K562 (cell line): ENCODE results near the gene PARK7. TPM values are rescaled to one million over a fixed set of nuclear protein-coding genes. Genes with fewer than 3 reads are reported as not detected.

ENCODE experiments used
- CBFA2T2 ChIP-seq: fragments of 450-650 bp; conservative IDR thresholded peaks from 2 replicates; pipeline ENCODE4 v1.6.1; 2017; ENCODE audit warnings: mild to moderate bottlenecking
- ETV1 ChIP-seq: fragments of 450-650 bp; conservative IDR thresholded peaks from 2 replicates; pipeline ENCODE4 v1.6.1; 2016; ENCODE audit warnings: missing genetic modification characterization, control low read depth, low read depth, missing compliant biosample characterization
- PTRF ChIP-seq: fragments of 450-650 bp; IDR thresholded peaks from 2 replicates; pipeline ENCODE4 v1.6.1; 2016; ENCODE audit warnings: mild to moderate bottlenecking, missing genetic modification characterization, missing compliant biosample characterization
- RBM34 ChIP-seq: fragments of 200-400 bp; formaldehyde crosslinking; IDR thresholded peaks from 2 replicates; pipeline ENCODE4 v1.6.1; 2018; ENCODE audit warnings: low read length, borderline replicate concordance; ENCODE audit not compliant: insufficient read depth
- RHOXF2B ChIP-seq: fragments of 250-450 bp; sonication (Bioruptor Pico); conservative IDR thresholded peaks from 2 replicates; pipeline ENCODE4 v1.5.1; 2021
- SMAD3 ChIP-seq: fragments of 450-650 bp; formaldehyde crosslinking; conservative IDR thresholded peaks from 2 replicates; pipeline ENCODE4 v1.4.0; 2020; ENCODE audit warnings: mild to moderate bottlenecking
- SMARCC2 ChIP-seq: fragments of 450-650 bp; IDR thresholded peaks from 2 replicates; pipeline ENCODE4 v1.6.1; 2017; ENCODE audit warnings: antibody characterized with exemption, moderate library complexity, mild to moderate bottlenecking, low read depth
- TAF9B ChIP-seq: fragments of 450-650 bp; IDR thresholded peaks from 2 replicates; pipeline ENCODE4 v1.6.1; 2018; ENCODE audit warnings: mild to moderate bottlenecking; ENCODE audit not compliant: partially characterized antibody
- ZC3H8 ChIP-seq: fragments of 450-650 bp; IDR thresholded peaks from 2 replicates; pipeline ENCODE4 v1.6.1; 2017
- ZFPM2 ChIP-seq: fragments of 250-450 bp; sonication (Bioruptor Pico); IDR thresholded peaks from 2 replicates; pipeline ENCODE4 v1.5.1; 2022; ENCODE audit warnings: mild to moderate bottlenecking
- ZNF143 ChIP-seq: sonication (generic); formaldehyde crosslinking; IDR thresholded peaks from 2 replicates; pipeline ENCODE4 v1.9.0; 2022; ENCODE audit warnings: mild to moderate bottlenecking, missing genetic modification reagents
- ZNF212 ChIP-seq: fragments of 450-650 bp; formaldehyde crosslinking; IDR thresholded peaks from 2 replicates; pipeline ENCODE4 v1.4.0; 2020; ENCODE audit warnings: mild to moderate bottlenecking
- ZNF311 ChIP-seq: fragments of 250-450 bp; sonication (Bioruptor Pico); IDR thresholded peaks from 2 replicates; pipeline ENCODE4 v1.4.0; 2020; ENCODE audit warnings: mild to moderate bottlenecking, moderate library complexity
- ZNF584 ChIP-seq: fragments of 200-800 bp; sonication (Bioruptor generic); IDR thresholded peaks from 2 replicates; pipeline ENCODE4 v1.6.1; 2016; ENCODE audit warnings: low read depth, mild to moderate bottlenecking, missing genetic modification characterization, missing compliant biosample characterization
- ZNF79 ChIP-seq: fragments of 250-450 bp; sonication (Bioruptor Pico); IDR thresholded peaks from 2 replicates; pipeline ENCODE4 v1.4.0; 2020; ENCODE audit warnings: low read depth, mild to moderate bottlenecking, moderate library complexity
- polyA plus RNA-seq, 8 experiments: library from polyadenylated mRNA; depleted of rRNA in 4 of 8; stranded (reverse) in 5 of 8; unstranded in 3 of 8; fragments of >200 nt; fragmentation: Nextera tagmentation in 2 of 8; fragmentation: Illumina TruSeq in 1 of 8; extraction: Ambion mirVana in 2 of 8; extraction: Trizol in 1 of 8; gene quantifications; 2 replicates each; pipeline versions ENCODE4 v1.2.1 to v1.2.3, GENCODE V29; 2011 to 2014; ENCODE audit warnings: inconsistent platforms in 1 of 8, missing spikeins in 1 of 8
- total RNA-seq, 7 experiments: library from RNA; depleted of rRNA in 6 of 7; stranded (reverse); fragments of >200 nt in 6 of 7; fragmentation: Illumina TruSeq in 2 of 7; extraction: Trizol in 2 of 7; gene quantifications; 2 replicates each; pipeline versions ENCODE4 v1.2.1 to v1.2.3, GENCODE V29; 2011 to 2021; ENCODE audit warnings: low replicate concordance in 1 of 7
- TF ChIP-seq, protein P1 (sequence below): sonication (generic); formaldehyde crosslinking; IDR thresholded peaks from 2 replicates; pipeline ENCODE4 v1.8.0; 2023; ENCODE audit warnings: missing genetic modification reagents, mild to moderate bottlenecking, borderline replicate concordance
- TF ChIP-seq, protein P2 (sequence below): sonication (generic); formaldehyde crosslinking; IDR thresholded peaks from 2 replicates; pipeline ENCODE4 v1.8.0; 2022; ENCODE audit warnings: mild to moderate bottlenecking, missing genetic modification reagents
- TF ChIP-seq, protein P3 (sequence below): fragments of 450-650 bp; formaldehyde crosslinking; IDR thresholded peaks from 2 replicates; pipeline ENCODE4 v1.4.0; 2022; ENCODE audit warnings: missing genetic modification characterization

The PARK7 gene
- total and polyA plus RNA-seq, 9 of the 15 experiments (the other 6 are each of a cell fraction or from before 2014, with no cell fraction given), result 374 to 1,298 (median 484) TPM

DNA sequence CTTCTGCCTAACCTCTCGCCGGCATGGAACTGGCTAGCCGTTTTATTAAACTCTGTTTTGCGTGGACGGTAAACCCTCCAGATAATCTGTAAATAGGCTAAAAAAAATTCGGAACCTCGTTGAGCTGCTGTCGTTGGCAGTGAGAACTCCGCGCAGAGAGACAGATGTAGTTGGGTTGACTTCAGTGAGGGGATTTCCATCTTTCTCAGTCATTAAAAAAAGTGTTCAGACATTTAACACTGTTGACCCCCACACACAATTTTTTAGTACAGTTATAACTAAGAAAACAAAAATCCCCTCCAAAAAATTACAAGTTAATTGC lies 464 bp downstream of the PARK7 start (continued):
- TF ChIP-seq, protein P1, sequence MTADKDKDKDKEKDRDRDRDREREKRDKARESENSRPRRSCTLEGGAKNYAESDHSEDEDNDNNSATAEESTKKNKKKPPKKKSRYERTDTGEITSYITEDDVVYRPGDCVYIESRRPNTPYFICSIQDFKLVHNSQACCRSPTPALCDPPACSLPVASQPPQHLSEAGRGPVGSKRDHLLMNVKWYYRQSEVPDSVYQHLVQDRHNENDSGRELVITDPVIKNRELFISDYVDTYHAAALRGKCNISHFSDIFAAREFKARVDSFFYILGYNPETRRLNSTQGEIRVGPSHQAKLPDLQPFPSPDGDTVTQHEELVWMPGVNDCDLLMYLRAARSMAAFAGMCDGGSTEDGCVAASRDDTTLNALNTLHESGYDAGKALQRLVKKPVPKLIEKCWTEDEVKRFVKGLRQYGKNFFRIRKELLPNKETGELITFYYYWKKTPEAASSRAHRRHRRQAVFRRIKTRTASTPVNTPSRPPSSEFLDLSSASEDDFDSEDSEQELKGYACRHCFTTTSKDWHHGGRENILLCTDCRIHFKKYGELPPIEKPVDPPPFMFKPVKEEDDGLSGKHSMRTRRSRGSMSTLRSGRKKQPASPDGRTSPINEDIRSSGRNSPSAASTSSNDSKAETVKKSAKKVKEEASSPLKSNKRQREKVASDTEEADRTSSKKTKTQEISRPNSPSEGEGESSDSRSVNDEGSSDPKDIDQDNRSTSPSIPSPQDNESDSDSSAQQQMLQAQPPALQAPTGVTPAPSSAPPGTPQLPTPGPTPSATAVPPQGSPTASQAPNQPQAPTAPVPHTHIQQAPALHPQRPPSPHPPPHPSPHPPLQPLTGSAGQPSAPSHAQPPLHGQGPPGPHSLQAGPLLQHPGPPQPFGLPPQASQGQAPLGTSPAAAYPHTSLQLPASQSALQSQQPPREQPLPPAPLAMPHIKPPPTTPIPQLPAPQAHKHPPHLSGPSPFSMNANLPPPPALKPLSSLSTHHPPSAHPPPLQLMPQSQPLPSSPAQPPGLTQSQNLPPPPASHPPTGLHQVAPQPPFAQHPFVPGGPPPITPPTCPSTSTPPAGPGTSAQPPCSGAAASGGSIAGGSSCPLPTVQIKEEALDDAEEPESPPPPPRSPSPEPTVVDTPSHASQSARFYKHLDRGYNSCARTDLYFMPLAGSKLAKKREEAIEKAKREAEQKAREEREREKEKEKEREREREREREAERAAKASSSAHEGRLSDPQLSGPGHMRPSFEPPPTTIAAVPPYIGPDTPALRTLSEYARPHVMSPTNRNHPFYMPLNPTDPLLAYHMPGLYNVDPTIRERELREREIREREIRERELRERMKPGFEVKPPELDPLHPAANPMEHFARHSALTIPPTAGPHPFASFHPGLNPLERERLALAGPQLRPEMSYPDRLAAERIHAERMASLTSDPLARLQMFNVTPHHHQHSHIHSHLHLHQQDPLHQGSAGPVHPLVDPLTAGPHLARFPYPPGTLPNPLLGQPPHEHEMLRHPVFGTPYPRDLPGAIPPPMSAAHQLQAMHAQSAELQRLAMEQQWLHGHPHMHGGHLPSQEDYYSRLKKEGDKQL (CRISPR knock-in tag), result no peak
- TF ChIP-seq ZNF212 (CRISPR knock-in tag) (no peak), ZNF311 (CRISPR knock-in tag) (no peak), RBM34 (no peak), ZC3H8 (no peak), TAF9B (no peak), RHOXF2B (CRISPR knock-in tag) (no peak), ETV1 (tag) (peak; percentile 53; the same call in 1 of the 2 replicates), ZNF584 (CRISPR knock-in tag) (no peak), SMARCC2 (peak; percentile 41; the same call in 1 of the 2 replicates), ZNF79 (CRISPR knock-in tag) (no peak), PTRF (tag) (no peak), SMAD3 (CRISPR knock-in tag) (no peak), ZNF143 (CRISPR knock-in tag) (no peak), ZFPM2 (CRISPR knock-in tag) (no peak), CBFA2T2 (no peak)
- TF ChIP-seq, protein P2, sequence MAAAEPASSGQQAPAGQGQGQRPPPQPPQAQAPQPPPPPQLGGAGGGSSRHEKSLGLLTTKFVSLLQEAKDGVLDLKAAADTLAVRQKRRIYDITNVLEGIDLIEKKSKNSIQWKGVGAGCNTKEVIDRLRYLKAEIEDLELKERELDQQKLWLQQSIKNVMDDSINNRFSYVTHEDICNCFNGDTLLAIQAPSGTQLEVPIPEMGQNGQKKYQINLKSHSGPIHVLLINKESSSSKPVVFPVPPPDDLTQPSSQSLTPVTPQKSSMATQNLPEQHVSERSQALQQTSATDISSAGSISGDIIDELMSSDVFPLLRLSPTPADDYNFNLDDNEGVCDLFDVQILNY (CRISPR knock-in tag), result no peak
- TF ChIP-seq, protein P3, sequence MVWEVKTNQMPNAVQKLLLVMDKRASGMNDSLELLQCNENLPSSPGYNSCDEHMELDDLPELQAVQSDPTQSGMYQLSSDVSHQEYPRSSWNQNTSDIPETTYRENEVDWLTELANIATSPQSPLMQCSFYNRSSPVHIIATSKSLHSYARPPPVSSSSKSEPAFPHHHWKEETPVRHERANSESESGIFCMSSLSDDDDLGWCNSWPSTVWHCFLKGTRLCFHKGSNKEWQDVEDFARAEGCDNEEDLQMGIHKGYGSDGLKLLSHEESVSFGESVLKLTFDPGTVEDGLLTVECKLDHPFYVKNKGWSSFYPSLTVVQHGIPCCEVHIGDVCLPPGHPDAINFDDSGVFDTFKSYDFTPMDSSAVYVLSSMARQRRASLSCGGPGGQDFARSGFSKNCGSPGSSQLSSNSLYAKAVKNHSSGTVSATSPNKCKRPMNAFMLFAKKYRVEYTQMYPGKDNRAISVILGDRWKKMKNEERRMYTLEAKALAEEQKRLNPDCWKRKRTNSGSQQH (CRISPR knock-in tag), result no peak
